ENCODE data around the gene SH3RF3.

Gene SH3RF3

GRCh38 chr2:109185338-109185737, 56.3 kb downstream of the SH3RF3 start:
- DNase-seq, result no peak

GRCh38 chr2:109185821-109186570, 57.0 kb downstream of the SH3RF3 start:
- no peak for DNase-seq

- DNase-seq, result no peak
These were observed 57.7 kb downstream of the SH3RF3 start for GRCh38 chr2:109186656-109187250.

GRCh38 chr2:109187711-109188495, 58.9 kb downstream of the SH3RF3 start:
- no peak for DNase-seq

GRCh38 chr2:109188496-109188890, 59.5 kb downstream of the SH3RF3 start:
- DNase-seq, result no peak

GRCh38 chr2:109188898-109189297, 59.9 kb downstream of the SH3RF3 start:
- no peak for DNase-seq

GRCh38 chr2:109189751-109190150, 60.7 kb downstream of the SH3RF3 start:
- no peak for DNase-seq

GRCh38 chr2:109193807-109194619, 65.0 kb downstream of the SH3RF3 start:
- no peak for DNase-seq

- peak; percentile 28 for DNase-seq
These were observed 65.6 kb downstream of the SH3RF3 start for GRCh38 chr2:109194620-109194937.

- peak; percentile 36 for DNase-seq
These were observed 66.4 kb downstream of the SH3RF3 start for GRCh38 chr2:109195193-109196045.

- no peak for DNase-seq
These were observed 67.3 kb downstream of the SH3RF3 start for GRCh38 chr2:109196081-109196875.

- DNase-seq, result no peak
These were observed 68.8 kb downstream of the SH3RF3 start for GRCh38 chr2:109197491-109198418.

GRCh38 chr2:109199790-109200189, 70.8 kb downstream of the SH3RF3 start:
- no peak for DNase-seq

GRCh38 chr2:109200616-109201464, 71.8 kb downstream of the SH3RF3 start:
- DNase-seq, result no peak

- DNase-seq, result no peak
These were observed 72.7 kb downstream of the SH3RF3 start for GRCh38 chr2:109201465-109202327.

- no peak for DNase-seq
These were observed 73.5 kb downstream of the SH3RF3 start for GRCh38 chr2:109202486-109202885.

GRCh38 chr2:109203246-109204011, 74.4 kb downstream of the SH3RF3 start:
- peak; percentile 45 for DNase-seq
